Anterior cingulate cortex (tissue), 58 donors: ENCODE data around the gene RNU1-4.
"Not testable (repeated sequence)": the region's sequence is repeated elsewhere in the genome, so short reads cannot be mapped to it uniquely, and the experiment has no call there.

ENCODE experiments used
- DNase-seq, 58 donors: peaks; one replicate each; lab custom pipeline; 2025; lab: John Stamatoyannopoulos, UW

Gene RNU1-4

DNA sequence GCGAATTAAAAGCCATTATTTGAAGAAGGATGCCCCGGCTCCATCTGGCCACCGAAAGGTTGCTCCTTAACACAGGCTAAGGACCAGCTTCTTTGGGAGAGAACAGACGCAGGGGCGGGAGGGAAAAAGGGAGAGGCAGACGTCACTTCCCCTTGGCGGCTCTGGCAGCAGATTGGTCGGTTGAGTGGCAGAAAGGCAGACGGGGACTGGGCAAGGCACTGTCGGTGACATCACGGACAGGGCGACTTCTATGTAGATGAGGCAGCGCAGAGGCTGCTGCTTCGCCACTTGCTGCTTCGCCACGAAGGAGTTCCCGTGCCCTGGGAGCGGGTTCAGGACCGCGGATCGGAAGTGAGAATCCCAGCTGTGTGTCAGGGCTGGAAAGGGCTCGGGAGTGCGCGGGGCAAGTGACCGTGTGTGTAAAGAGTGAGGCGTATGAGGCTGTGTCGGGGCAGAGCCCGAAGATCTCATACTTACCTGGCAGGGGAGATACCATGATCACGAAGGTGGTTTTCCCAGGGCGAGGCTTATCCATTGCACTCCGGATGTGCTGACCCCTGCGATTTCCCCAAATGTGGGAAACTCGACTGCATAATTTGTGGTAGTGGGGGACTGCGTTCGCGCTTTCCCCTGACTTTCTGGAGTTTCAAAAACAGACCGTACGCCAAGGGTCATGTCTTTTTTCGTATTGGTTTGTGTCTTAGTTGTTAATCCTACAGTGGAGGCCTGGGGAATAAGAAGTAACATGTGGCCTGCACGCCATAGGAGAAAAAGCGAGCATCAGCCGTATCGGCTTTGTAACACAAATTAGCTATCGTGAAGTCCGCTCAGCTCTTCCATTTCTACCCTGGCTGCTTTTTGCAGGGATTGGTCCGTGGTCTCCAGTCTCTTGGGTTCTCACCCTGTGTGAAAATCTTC, at the start of gene RNU1-4:
RNU1-4 (plus strand) TSS at position 470 of the 918 bp plus-strand sequence.
- DNase-seq: not testable (repeated sequence)

DNA sequence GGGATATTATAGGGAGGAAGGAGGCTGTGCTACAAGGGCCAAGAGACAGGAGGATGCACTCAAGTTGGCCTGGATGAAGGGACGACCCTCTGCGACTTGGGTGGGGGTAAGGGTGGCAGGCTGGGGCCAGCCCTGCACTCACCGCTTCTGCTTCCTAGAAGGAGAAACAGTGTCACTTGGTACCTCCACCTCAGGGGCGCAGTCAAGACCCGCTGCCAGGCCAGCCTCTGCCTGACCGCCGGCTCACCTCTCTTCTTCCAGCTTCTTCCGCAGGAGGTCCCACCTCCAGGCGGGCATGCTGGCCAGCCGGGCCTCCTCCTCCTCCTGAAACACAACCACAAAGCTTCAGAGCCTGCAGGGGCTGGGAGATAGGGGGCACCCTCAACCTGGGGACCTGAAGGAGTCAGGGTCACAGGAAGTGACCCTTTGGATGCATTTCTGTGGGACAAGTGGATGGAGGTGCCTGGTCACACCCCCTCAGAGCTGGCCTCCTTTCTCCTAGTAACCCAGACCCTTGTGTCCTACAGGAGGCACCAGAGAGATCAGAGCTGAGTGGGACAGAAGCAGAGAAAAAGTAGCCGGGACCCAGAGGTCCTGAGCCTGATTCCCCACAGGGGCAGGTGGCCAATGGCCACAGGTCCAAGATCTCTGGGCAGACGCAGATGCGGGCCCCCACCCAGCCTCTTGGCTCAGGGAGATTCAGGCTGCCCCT, 49.2 kb upstream of the RNU1-4 start:
- DNase-seq: not testable (repeated sequence)

- DNase-seq: not testable (repeated sequence)
Observed at GRCh38 chr1:16692283-16692682, 48.0 kb upstream of the RNU1-4 start.

DNA sequence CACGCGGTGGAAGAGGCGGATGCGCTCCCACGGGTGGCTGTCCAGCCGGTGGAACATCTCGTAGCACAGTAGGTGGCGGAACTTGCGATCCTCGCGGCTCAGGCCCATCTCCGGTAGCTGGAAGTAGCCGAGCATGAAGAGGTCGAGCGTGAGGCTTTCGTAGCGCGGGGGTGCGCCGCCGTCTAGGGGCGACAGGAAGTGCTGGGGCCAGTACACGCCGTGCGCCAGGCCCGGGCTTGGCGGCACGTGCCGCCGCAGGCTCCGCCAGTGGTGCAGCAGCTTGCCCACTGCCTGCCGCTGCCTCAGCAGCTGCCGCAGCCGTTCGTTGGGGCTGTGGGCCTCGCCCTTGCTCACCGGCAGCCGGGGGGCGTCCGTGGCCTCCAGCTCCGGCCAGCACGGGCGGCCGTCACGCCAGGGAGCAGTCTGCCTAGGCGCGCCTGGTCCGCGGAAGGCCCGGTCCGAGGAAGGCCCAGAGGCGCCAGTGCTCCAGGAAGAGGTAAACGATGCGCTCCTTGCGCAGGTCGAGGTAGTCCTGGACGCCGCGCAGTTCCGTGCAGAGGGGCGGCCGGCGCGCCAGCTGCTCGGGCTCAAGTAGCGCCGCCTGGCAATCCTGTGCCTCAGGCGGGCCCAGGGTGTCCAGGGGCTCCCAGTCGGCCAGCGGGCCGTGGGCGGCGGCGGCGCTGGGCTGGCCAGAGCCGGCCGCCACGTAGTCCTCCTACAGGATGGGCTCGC, 47.4 kb upstream of the RNU1-4 start:
- not testable (repeated sequence) for DNase-seq

GRCh38 chr1:16693449-16694307, 46.6 kb upstream of the RNU1-4 start:
- not testable (repeated sequence) for DNase-seq

DNA sequence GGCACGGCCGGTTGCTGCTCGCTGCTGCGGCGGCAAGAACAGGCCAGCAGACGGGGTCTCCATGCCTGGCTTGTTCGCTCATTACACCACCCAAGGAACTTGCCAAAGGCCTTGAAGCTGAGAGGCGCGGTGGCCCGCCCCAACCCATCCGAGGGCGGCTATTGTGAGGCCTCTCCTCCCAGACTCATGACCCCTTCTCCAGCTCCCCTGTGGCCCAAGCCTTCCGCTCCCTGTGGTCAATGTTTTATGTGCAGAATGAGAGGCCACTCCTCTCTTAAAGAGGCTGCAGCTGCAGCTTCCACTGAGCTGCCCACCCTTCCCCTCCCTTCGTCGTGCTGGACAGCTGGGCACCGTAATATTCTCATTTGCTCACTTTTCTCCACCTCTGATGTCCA, 46.0 kb upstream of the RNU1-4 start:
- DNase-seq: not testable (repeated sequence)

- not testable (repeated sequence) for DNase-seq
Observed at GRCh38 chr1:16696507-16697150, 43.7 kb upstream of the RNU1-4 start.

DNA sequence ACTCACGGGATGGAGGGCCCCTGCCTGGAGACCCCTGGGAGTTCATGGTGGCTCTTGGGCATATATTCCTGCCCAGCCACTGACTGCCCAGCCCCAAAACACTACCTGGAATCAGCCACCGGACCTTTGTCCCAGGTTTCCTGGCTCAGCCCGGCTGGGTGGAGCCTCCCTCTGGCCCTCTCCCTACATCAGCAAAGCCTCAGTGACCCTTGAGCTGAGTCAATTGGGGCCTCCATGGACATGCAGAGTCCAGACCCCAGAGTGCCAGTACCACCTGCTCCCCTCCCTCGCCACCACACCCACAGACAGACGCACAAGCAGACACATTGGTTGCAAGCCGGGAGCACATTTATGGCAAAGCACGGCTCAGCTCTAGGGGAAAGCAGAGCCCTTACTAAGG, 43.2 kb upstream of the RNU1-4 start:
- not testable (repeated sequence) for DNase-seq

DNA sequence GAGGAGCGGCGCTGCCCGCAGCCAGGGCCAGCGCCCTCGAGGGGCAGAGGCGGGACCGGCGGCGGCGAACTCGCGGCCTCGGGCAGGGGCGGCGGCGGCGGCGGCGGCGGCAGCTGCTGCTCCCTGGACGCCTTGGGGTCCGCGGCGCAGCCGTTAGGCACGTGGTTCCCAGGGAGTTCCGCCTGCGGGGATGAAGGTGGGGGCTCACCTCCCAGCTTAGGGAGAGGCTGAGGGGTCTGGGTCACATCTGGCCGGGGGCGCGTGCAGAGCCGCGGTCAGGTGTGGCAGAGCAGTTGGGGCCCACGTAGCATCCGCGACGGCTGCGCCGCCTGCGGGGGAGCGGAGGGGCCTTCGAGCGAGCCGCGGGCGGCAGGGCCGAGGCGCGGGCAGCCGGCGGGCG, 40.9 kb upstream of the RNU1-4 start:
- not testable (repeated sequence) for DNase-seq

DNA sequence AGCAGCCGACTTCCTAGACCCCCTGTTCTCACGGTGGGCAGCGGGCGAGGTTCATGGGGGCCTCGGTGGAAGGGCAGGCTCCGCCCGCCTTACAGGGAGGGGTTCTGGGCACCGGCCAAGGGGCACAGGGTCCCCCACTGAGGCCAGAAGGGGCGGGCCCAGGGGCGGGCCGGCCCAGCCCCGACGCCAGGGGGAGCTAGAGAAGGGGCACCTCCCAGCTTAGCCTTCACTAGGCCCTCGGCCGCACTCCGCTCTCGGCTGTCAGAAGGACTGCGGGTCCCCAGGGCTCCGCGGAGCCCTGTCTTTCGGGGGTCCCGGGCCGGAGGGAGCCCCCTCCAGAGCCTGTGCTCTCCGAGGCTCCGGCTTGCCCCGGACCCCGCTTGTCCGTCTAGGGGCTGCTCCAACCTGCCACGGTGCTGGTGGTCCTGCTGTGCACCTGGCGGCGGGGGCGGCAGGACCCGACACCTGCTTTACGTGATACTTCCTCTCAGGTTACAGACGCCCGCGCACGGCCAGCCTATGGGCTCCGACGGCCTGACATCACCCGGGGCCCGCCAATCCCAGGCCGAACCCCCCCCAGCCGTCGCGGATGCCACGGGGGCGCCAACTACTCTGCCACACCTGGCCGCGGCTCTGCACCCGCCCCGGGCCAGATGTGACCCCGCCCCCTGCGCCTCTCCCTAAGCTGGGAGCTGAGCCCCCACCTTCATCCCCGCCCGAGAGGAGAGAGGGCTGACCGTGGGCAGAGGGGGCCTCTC, 40.0 kb upstream of the RNU1-4 start:
- DNase-seq: not testable (repeated sequence)

GRCh38 chr1:16701189-16701588, 39.1 kb upstream of the RNU1-4 start:
- DNase-seq: not testable (repeated sequence)

GRCh38 chr1:16702280-16702679, 38.0 kb upstream of the RNU1-4 start:
- not testable (repeated sequence) for DNase-seq

GRCh38 chr1:16703141-16703540, 37.2 kb upstream of the RNU1-4 start:
- DNase-seq: not testable (repeated sequence)

DNA sequence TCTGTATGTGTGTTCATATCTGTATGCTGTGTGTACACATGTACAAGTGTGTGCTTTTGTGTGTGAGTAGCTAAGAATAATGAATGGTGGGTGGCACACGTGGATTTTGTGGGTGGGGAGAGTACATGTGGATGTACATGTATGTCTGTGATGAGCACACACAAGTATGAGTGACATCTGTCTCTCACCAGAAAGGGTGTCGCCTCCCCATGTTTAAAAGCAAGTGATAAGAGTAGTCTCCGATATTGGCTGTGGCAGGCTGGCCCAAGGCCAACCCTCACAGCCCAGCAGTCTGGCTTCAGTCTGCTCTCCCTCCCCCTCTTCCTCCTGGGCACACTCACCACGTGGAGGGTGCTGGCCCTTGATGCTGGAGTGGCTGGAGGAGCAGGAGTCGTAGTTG, 36.7 kb upstream of the RNU1-4 start:
- not testable (repeated sequence) for DNase-seq

DNA sequence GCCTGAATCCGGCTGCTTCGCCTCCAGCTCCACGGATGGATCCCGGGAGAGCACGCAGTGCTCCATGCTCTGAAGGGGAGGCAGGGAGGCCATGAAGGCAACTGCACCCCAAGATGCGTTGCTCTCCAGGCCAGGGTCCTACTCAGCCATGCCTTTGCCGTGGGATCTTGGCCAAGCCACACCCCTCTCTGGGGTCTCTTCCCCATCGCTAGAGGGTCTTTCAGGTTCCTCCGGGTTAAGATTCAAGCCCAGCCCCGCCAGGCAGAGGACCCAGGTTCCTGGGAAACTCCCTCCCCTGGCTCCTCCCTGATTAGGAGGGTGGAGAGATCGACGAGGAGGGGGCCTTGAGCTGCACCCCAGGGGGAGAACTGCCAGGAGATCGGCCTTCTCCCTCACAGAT, 36.2 kb upstream of the RNU1-4 start:
- not testable (repeated sequence) for DNase-seq

GRCh38 chr1:16704502-16705100, 35.7 kb upstream of the RNU1-4 start:
- DNase-seq: not testable (repeated sequence)

GRCh38 chr1:16706302-16706701, 34.0 kb upstream of the RNU1-4 start:
- not testable (repeated sequence) for DNase-seq
